ENCODE measurements around the gene COL11A1.
"Not testable (repeated sequence)": the region's sequence is repeated elsewhere in the genome, so short reads cannot be mapped to it uniquely, and the experiment has no call there.

Gene COL11A1

DNA sequence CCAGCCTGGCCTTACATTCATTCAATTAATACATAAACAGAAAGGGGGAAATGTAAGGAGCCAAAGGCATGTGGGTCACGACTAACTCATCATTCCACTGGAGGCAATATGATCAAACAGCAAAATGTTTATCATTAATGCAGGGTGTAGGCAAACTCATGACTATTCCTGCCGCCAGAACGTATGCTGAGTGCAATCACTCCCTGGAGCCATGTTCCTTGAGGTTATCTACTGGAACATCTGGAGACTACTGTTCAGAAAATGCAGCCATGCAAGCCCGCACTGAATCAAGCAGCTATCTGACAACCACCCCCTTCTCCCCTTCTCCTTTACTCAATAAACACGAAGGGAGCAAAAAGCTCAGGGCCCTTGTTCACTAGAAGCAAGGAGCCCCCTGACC is 267.6 kb downstream of the COL11A1 start:
- TF ChIP-seq ZFX (IDR thresholded peaks at IDR 0.05; ENCODE audit: borderline replicate concordance), result no peak
- TF ChIP-seq, protein P1, sequence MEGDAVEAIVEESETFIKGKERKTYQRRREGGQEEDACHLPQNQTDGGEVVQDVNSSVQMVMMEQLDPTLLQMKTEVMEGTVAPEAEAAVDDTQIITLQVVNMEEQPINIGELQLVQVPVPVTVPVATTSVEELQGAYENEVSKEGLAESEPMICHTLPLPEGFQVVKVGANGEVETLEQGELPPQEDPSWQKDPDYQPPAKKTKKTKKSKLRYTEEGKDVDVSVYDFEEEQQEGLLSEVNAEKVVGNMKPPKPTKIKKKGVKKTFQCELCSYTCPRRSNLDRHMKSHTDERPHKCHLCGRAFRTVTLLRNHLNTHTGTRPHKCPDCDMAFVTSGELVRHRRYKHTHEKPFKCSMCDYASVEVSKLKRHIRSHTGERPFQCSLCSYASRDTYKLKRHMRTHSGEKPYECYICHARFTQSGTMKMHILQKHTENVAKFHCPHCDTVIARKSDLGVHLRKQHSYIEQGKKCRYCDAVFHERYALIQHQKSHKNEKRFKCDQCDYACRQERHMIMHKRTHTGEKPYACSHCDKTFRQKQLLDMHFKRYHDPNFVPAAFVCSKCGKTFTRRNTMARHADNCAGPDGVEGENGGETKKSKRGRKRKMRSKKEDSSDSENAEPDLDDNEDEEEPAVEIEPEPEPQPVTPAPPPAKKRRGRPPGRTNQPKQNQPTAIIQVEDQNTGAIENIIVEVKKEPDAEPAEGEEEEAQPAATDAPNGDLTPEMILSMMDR (IDR thresholded peaks at IDR 0.05), result no peak
- no peak overlapping the region for H3K27ac ChIP-seq

DNA sequence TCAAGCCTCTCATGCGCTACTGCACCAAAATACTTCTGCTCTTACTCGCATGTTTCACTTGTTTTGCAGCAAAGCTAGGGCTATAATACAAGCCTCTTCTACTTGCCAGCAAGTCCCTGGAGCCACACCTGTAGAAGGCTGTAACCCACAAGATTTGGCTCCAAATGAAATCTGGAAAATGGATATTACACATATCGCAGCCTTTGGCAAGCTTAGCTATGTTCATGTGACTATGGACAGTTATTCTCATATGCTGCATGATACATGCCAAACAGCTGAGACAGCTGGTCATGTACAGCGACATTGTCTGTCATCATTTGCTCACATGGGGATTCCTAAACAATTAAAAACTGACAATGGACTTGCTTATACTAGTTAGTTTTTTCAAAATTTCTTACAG is 270.3 kb downstream of the COL11A1 start:
- TF ChIP-seq, protein P1 (IDR thresholded peaks at IDR 0.05), result no peak
- TF ChIP-seq ZFX (IDR thresholded peaks at IDR 0.05; ENCODE audit: borderline replicate concordance), result no peak
- peak overlapping the region; percentile 39 for H3K27ac ChIP-seq

DNA sequence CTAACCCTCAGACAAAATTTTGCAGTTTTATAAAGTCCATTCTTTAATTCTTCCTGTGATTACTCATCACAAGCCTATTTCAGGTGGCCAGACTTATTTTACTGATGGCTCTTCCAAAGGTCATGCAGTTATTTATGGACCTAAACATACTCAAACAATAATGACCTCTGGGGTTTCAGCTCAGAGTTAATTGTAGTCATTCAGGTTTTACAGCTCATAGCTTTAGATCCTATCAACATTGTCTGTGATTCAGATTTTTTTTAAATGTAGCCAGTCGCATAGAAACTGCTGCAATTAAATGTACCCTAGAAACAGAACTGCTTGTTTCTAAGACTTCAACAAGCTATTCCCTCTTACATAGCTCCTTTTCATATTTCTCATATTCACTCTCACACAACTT is 270.8 kb downstream of the COL11A1 start:
- H3K27ac ChIP-seq, result peak overlapping the region; percentile 39
- TF ChIP-seq ZFX (IDR thresholded peaks at IDR 0.05; ENCODE audit: borderline replicate concordance), result no peak
- TF ChIP-seq, protein P1 (IDR thresholded peaks at IDR 0.05), result no peak

DNA sequence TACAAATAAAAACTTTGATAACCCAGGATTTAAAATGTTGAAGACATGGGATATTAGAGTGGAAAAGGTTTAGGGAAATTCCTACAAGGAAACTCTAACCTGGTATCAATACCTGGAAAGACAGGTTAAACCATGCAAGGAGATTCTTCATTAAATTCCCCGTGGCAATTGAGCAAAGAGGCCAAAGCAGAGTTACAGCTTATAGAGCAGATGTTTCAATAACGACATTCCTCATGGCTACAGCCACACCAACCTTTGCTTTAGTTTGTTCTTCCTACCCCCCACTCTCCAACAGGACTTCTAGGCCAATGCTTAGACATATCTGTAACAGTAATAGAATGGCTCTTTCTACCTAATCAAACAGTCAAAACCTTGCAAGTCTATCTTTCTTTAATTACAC is 271.3 kb downstream of the COL11A1 start:
- TF ChIP-seq, protein P1 (IDR thresholded peaks at IDR 0.05), result no peak
- TF ChIP-seq ZFX (IDR thresholded peaks at IDR 0.05; ENCODE audit: borderline replicate concordance), result no peak
- peak overlapping the region; percentile 39 for H3K27ac ChIP-seq

GRCh38 chr1:102834688-102835320 is 273.5 kb downstream of the COL11A1 start:
- no peak overlapping the region for H3K27ac ChIP-seq
- TF ChIP-seq ZFX (IDR thresholded peaks at IDR 0.05; ENCODE audit: borderline replicate concordance), result no peak
- TF ChIP-seq, protein P1 (IDR thresholded peaks at IDR 0.05), result no peak

- TF ChIP-seq, protein P1 (IDR thresholded peaks at IDR 0.05), result no peak
- TF ChIP-seq ZFX (IDR thresholded peaks at IDR 0.05; ENCODE audit: borderline replicate concordance), result no peak
- no peak overlapping the region for H3K27ac ChIP-seq
These were observed 275.2 kb downstream of the COL11A1 start for GRCh38 chr1:102833151-102833550.

DNA sequence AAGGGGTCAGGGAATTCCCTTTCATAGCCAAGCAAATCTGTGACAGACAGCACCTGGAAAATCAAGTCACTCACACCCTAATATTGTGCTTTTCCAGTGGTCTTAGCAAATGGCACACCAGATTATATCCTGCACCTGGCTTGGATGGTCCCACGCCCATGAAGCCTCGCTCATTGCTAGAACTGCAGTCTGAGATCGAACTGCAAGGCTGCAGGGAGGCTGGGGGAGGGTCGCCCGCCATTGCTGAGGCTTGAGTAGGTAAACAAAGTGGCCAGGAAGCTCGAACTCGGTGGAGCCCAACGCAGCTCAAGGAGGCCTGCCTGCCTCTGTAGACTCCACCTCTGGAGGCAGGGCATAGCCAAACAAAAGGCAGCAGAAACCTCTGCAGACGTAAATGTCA is 281.6 kb downstream of the COL11A1 start:
- H3K27ac ChIP-seq, result not testable (repeated sequence)
